H1 (cell line): Measurements from ENCODE around the gene MEX3D. TPM values are rescaled to one million over a fixed set of nuclear protein-coding genes. Genes with fewer than 3 reads are reported as not detected.

Experiments used
- BRCA1 ChIP-seq: IDR thresholded peaks from 2 replicates; pipeline ENCODE4 v1.6.1; 2012; ENCODE audit warnings: low read depth, low read length, improper control_type of control experiment
- CHD2 ChIP-seq: IDR thresholded peaks from 2 replicates; pipeline ENCODE4 v1.6.1; 2012; ENCODE audit warnings: low read length, improper control_type of control experiment
- polyA plus RNA-seq, 7 experiments: library from polyadenylated mRNA; depleted of rRNA in 3 of 7; stranded (reverse) in 5 of 7; unstranded in 2 of 7; fragments of >200 nt in 5 of 7; fragments of 200-250 nt in 2 of 7; gene quantifications; 1 replicate in 5 of 7; 2 replicates in 1 of 7; 4 replicates in 1 of 7; pipeline versions ENCODE4 v1.2.1 to v1.2.3, GENCODE V29; 2011 to 2013; ENCODE audit warnings: missing spikeins in 2 of 7, mixed read lengths in 2 of 7
- total RNA-seq: library from RNA; stranded (reverse); fragmentation: NEBNext Ultra II Directional; extraction: Animal tissue kit (Norgen Biotek cat#: 25700); gene quantifications from 2 replicates; pipeline ENCODE4 v1.2.1, GENCODE V29; 2021
- TF ChIP-seq, protein P1 (sequence below): IDR thresholded peaks from 2 replicates; pipeline ENCODE4 v1.6.1; 2012; ENCODE audit warnings: inconsistent platforms

MEX3D gene
- total and polyA plus RNA-seq, 2 of the 8 experiments (the other 6 are each of a cell fraction or from before 2014, with no cell fraction given): 20.8 to 78.8 TPM

DNA sequence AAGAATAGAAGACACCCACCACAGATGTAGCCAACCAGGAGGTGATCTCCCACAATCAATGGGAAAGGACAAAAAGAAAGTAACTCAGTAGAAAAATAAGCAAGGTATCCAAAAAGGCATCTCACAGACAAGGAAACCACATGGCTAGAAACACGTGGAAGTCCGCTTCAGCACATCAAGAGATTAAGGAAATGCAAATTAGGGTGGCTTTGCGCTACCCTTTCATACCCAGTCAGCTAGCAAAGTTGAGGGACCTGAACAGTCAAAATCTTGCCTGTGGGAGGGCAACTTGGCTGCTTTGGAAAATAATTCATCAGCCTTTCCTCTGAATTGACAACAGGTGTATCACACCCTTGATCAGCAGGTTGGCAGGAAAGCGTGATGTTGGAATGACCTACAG, 48.8 kb upstream of the MEX3D start (continued):
- no peak for TF ChIP-seq CHD2
- TF ChIP-seq, protein P1, sequence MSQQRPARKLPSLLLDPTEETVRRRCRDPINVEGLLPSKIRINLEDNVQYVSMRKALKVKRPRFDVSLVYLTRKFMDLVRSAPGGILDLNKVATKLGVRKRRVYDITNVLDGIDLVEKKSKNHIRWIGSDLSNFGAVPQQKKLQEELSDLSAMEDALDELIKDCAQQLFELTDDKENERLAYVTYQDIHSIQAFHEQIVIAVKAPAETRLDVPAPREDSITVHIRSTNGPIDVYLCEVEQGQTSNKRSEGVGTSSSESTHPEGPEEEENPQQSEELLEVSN: no peak
- TF ChIP-seq BRCA1: no peak
